KG1 (cell line): ENCODE measurements around the gene HSD17B8.
"Not testable (repeated sequence)": the region's sequence is repeated elsewhere in the genome, so short reads cannot be mapped to it uniquely, and the experiment has no call there.

Experiments
- DNase-seq: peaks from one replicate; lab custom pipeline; 2025; lab: John Stamatoyannopoulos, UW

Gene HSD17B8

GRCh38 chr6:33206027-33206863 is 1.8 kb downstream of the HSD17B8 start:
- no peak for DNase-seq

GRCh38 chr6:33206864-33207551 is 2.6 kb downstream of the HSD17B8 start:
- no peak for DNase-seq

GRCh38 chr6:33207552-33208090 is 3.2 kb downstream of the HSD17B8 start:
- DNase-seq: peak; percentile 22

GRCh38 chr6:33208091-33208967 is 3.9 kb downstream of the HSD17B8 start, which contains the start of gene RING1:
TSS of gene RING1 (plus strand) at chr6:33208500. CDS start at chr6:33208823, 323 bp downstream.
- DNase-seq: peak; percentile 21

- no peak for DNase-seq
These were observed 5.4 kb downstream of the HSD17B8 start for GRCh38 chr6:33209856-33210255.

GRCh38 chr6:33211136-33211535 is 6.7 kb downstream of the HSD17B8 start:
- DNase-seq: no peak

- DNase-seq: no peak
These were observed 7.4 kb downstream of the HSD17B8 start for GRCh38 chr6:33211666-33212422.

GRCh38 chr6:33212857-33213165 is 8.4 kb downstream of the HSD17B8 start:
- DNase-seq: no peak

GRCh38 chr6:33213166-33213988 is 8.9 kb downstream of the HSD17B8 start:
- no peak for DNase-seq

- DNase-seq: no peak
These were observed 9.5 kb downstream of the HSD17B8 start for GRCh38 chr6:33213989-33214335.

- DNase-seq: no peak
These were observed 11.0 kb downstream of the HSD17B8 start for GRCh38 chr6:33215271-33216116.

- no peak for DNase-seq
These were observed 11.7 kb downstream of the HSD17B8 start for GRCh38 chr6:33216117-33216649.

GRCh38 chr6:33217246-33217645 is 12.8 kb downstream of the HSD17B8 start:
- no peak for DNase-seq

- DNase-seq: no peak
These were observed 13.2 kb downstream of the HSD17B8 start for GRCh38 chr6:33217681-33218080.

- not testable (repeated sequence) for DNase-seq
These were observed 22.2 kb downstream of the HSD17B8 start for GRCh38 chr6:33226503-33227120.

GRCh38 chr6:33235221-33235634 is 30.8 kb downstream of the HSD17B8 start:
- DNase-seq: no peak

- DNase-seq: no peak
These were observed 31.9 kb downstream of the HSD17B8 start for GRCh38 chr6:33236328-33236727.

- DNase-seq: no peak
These were observed 32.4 kb downstream of the HSD17B8 start for GRCh38 chr6:33236852-33237251.

- DNase-seq: no peak
These were observed 33.3 kb downstream of the HSD17B8 start for GRCh38 chr6:33237741-33238140.
